GM19043 (cell line): ENCODE results near the gene NPAS3.

Experiments
- ATAC-seq: cut with Tn5 transposase; IDR thresholded peaks from one replicate; pipeline ENCODE4 v1.9.1; 2021; ENCODE audit warnings: low read depth; ENCODE audit not compliant: unreplicated experiment

The NPAS3 gene

GRCh38 chr14:33150666-33151428, 212.2 kb downstream of the NPAS3 start:
- no peak for ATAC-seq

DNA sequence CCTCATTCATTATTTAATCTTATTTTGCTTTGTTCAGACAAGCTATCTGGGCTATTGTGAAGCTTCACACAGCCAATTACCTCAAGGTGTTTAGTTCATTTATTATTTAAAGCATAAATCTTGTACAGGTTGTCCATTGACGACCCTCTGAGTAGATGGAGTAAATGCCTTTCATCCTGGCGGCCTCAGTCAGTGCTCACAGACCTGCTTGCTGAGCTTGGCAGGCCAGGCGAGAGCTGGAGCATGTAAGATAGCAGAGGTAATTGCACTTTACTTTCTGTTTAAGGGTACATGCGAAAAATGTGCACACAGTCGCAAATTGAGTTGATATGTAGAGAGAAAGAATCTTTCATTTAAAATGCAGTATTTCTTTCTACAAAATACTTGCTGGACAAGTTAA, 224.4 kb downstream of the NPAS3 start:
- no peak for ATAC-seq

DNA sequence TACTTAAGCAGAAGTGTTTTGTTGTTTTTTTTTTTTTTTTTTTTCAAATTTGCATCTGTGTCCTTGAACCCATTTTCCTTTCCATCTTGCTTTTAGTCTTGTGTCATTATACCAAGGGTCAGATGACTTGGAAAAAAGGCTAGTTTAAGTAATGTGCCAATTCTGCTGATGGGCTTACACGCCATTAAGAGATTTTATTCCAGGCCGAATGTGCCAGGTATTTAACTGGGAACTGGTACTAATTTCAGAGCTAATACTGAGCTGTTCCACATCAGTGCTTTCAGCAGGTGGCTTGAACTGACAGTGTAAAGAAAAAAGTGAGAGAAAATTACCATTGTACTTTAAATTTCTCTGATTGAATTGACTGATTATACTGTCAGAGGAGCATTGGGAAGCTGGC, 224.9 kb downstream of the NPAS3 start:
- no peak for ATAC-seq

- no peak for ATAC-seq
Measured at GRCh38 chr14:33165144-33165925, 226.7 kb downstream of the NPAS3 start.

DNA sequence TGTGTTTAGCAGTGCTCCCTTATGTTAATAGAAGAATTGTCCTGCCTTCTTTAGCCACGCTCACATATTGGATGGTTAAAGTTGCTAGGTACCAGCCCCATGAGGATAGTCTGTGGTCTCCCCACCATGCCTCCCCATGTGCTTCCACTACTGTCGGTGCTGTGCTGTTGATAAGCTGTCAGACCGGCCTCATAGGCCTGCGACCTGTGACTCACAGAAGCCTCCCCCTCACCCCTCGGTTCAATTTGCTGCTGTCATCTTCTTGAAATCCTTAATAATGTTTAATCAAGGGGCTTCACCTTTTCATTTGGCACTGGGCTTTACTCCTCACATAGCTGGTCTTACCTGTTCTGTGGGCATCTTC, 227.2 kb downstream of the NPAS3 start:
- no peak for ATAC-seq

GRCh38 chr14:33175951-33176350, 237.3 kb downstream of the NPAS3 start:
- no peak for ATAC-seq

DNA sequence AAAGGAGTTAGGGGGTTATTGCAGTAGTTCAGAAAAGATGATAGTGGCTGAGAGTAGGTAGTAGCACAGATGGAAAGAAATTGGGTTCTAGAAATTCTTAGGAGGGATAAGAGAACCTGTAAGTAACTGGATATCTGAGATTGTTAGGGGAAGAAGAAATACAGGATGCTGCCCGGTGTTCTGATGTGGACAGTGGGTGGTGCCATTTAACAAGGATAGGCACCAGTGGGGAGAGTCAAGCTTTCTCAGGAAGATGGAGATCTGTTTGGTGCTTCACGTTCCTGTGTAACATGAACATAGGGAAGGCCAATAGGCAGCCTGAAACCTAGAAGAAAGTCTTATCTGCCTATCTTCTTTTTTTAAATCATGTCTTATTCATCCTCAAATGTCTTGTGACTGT, 245.9 kb downstream of the NPAS3 start:
- ATAC-seq, result no peak

- ATAC-seq, result no peak
Measured at GRCh38 chr14:33186656-33187055, 248.0 kb downstream of the NPAS3 start.

DNA sequence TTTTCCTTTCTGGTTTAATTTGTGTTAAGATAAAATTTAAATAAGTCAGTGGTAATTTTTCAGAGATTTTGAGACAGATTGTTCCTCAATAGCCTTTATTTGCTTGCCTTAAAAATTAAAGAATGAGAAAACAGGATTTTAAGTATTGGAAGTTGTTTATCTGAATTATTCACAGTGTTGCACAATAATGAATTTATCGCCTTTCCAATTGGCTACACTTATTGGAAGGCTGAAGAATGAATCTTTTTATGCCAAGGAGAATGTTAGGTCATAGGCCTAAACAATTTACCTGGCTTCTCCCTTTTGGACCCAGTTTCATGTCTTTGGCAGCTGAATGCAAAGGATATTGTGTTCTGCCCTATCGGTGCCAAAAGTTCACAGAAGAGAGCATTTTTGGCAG, 250.2 kb downstream of the NPAS3 start:
- no peak for ATAC-seq

DNA sequence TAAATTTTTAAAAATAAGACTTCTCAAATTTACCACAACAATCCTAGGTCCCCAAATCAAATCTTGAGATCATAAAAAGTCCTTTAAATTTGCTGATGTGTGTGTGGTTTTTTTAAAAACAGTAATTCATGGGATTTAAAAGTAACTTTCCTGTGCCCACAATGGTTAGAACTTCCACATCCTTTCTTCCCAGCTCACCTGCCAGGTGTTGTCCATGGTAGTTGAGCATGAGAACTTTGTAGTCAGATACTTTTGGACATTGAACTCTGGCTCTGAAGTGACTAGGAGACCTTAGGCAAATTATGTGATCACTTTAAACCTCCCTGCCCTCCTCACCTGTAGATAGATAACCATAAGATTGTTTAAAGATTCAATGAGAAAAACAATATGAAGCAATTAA, 253.2 kb downstream of the NPAS3 start:
- no peak for ATAC-seq

DNA sequence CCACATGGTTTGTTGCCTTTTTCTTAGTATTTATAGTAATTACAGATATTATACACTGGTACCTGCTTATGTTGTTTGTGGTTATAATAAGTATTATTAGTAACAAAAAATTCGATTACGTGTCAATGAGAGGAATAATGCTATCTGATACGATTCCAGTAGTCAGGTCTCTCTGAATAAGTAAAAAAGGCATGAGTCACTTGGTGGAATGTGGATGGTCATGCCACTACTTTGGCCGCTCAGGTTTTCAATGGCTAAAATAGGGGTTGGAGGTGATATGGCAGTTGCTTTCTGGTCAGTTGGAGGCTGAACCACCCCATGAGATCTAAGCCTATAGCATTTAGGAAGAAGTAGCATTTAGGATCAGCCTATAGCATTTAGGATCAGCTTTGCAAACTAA, 255.9 kb downstream of the NPAS3 start:
- no peak for ATAC-seq

GRCh38 chr14:33198684-33199083, 260.0 kb downstream of the NPAS3 start:
- ATAC-seq, result no peak

- ATAC-seq, result no peak
Measured at GRCh38 chr14:33201116-33201515, 262.4 kb downstream of the NPAS3 start.

DNA sequence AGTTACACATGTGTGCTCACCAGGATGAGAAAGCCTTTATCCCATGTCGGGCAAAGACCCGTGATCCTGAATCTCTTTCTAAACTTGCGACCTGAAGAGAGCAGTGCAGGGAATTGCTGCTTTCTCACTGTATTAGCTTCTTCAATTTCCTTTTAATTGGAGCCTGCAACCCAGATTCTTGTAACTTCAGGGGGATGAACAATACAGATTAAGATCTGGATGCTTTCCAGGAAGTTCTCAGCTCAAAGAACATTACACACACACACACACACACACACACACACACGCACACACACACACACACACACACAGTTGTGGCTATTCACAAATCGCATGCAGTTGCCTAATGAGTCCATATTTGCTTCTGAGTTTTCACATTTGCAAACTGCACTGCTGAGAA, 268.3 kb downstream of the NPAS3 start:
- no peak for ATAC-seq

GRCh38 chr14:33207467-33208017, 268.9 kb downstream of the NPAS3 start:
- ATAC-seq, result no peak

DNA sequence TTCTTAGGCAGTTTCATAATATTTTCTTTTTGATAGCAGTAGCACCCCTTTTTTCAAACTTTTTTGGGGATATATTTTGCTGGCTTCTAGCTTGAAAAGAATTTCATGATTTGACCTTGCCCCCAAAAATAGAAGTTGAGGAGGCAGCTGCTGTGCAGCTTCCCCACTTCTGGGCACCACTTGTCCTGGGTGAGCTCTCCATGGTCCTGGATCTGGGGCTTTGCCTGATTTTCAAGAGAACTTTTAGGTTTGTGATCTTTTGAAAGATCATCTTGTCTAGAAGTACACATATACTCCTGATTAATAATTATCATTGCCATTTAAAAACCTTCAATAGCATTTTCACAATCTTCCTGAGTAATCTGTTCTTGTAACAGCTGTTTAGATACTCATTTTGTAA, 271.6 kb downstream of the NPAS3 start:
- ATAC-seq, result no peak

GRCh38 chr14:33218026-33218425, 279.3 kb downstream of the NPAS3 start:
- ATAC-seq, result no peak

- ATAC-seq, result no peak
Measured at GRCh38 chr14:33219957-33220356, 281.3 kb downstream of the NPAS3 start.

DNA sequence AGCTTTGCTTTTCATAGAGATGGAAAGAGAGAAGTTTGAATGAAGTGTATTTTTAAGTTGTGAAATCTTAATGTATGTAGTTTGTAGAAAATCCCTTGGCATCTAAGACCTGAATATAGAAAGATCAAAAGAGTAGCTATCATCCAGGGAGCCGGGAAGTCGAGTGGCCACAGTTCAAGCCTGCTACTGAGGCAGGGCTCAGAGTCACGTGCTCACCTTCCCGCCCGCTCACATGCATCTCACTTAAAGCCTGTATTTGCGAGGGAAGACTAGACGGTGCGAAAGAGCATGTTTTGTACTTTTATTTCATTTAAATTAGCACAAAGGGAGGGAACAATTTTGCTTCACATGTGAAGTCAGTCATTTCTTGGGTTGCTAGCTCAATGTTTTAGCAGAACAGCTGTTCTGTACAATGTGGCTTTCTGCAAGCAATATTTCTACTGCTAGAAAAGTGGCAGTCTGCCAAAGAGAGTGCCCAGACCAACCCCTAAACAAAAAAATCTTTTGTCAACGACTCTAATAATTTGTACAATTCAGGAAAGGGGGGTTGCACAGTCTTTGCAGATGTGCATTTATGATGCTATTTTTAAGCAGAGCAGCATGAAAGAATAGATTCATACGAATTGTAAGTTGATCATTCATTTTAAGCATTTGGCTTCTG, 290.7 kb downstream of the NPAS3 start:
- no peak for ATAC-seq

DNA sequence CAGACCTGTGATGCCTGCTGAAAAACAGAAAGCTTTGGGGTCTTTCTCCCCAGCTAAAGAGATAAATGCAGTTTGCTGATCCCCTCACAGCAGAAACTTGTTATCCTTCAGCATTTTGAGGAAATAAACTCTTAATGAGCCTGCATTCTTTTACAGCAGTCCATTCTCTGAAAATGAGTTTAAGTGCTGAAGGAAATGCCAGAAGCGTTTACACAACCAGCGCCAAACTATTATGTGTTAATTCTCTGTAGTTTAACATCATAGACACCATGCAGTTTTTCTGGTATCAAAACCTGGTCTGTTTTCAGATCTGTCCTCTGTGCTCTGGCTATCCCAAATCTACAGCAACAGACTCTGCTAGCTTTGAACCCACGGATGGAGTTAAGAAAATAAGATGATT, 291.3 kb downstream of the NPAS3 start:
- ATAC-seq, result no peak

GRCh38 chr14:33232031-33232430, 293.4 kb downstream of the NPAS3 start:
- no peak for ATAC-seq
